HEK293T (cell line): ENCODE measurements around the gene NDFIP1.

Experiments
- ARNT ChIP-seq: fragments of 450-650 bp; IDR thresholded peaks from 2 replicates; pipeline ENCODE4 v1.6.1; 2017; ENCODE audit warnings: mild to moderate bottlenecking
- ELF4 ChIP-seq: fragments of 450-650 bp; IDR thresholded peaks from 2 replicates; pipeline ENCODE4 v1.6.1; 2017; ENCODE audit warnings: antibody characterized with exemption
- FOXA1 ChIP-seq: fragments of 450-650 bp; IDR thresholded peaks from 2 replicates; pipeline ENCODE4 v1.6.1; 2016; ENCODE audit warnings: mild to moderate bottlenecking
- FOXK2 ChIP-seq: fragments of 450-650 bp; IDR thresholded peaks from 2 replicates; pipeline ENCODE4 v1.6.1; 2016; ENCODE audit warnings: mild to moderate bottlenecking
- FOXM1 ChIP-seq: fragments of 450-650 bp; IDR thresholded peaks from 2 replicates; pipeline ENCODE4 v1.6.1; 2017; ENCODE audit warnings: mild to moderate bottlenecking, borderline replicate concordance
- L3MBTL2 ChIP-seq: fragments of 450-650 bp; conservative IDR thresholded peaks from 2 replicates; pipeline ENCODE4 v1.6.1; 2016; ENCODE audit warnings: mild to moderate bottlenecking
- SP1 ChIP-seq: fragments of 450-650 bp; IDR thresholded peaks from 2 replicates; pipeline ENCODE4 v1.6.1; 2017
- SUZ12 ChIP-seq: fragments of 450-650 bp; IDR thresholded peaks from 2 replicates; pipeline ENCODE4 v1.6.1; 2016; ENCODE audit warnings: mild to moderate bottlenecking
- TARDBP ChIP-seq: fragments of 450-650 bp; IDR thresholded peaks from 2 replicates; pipeline ENCODE4 v1.6.1; 2016
- ZNF384 ChIP-seq: fragments of 450-650 bp; IDR thresholded peaks from 2 replicates; pipeline ENCODE4 v1.6.1; 2016
- TF ChIP-seq, protein P1 (sequence below): fragments of 450-650 bp; IDR thresholded peaks from 2 replicates; pipeline ENCODE4 v1.6.1; 2016

DNA sequence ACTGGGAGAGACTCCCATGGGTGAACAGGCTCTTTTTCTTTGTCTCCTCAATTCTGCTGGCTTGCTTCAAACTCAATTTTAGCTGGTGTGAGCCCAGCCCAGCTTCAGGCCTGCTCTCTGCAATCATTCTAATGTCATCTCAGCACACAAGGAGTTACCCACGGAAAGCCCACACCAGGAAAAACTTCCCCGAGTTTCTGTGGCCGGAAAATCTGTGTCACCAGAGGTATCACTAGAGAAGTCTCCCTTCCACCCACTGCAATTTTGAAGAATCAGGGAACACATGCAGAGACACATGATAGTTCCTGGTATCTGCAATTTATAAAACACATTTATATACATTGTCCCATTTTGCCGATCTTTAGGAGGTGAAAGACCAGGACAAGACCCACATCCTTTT lies 13.5 kb upstream of the NDFIP1 start:
- no peak for TF ChIP-seq ZNF384
- TF ChIP-seq FOXM1 = no peak
- no peak for TF ChIP-seq FOXA1
- TF ChIP-seq TARDBP = no peak
- TF ChIP-seq, protein P1, sequence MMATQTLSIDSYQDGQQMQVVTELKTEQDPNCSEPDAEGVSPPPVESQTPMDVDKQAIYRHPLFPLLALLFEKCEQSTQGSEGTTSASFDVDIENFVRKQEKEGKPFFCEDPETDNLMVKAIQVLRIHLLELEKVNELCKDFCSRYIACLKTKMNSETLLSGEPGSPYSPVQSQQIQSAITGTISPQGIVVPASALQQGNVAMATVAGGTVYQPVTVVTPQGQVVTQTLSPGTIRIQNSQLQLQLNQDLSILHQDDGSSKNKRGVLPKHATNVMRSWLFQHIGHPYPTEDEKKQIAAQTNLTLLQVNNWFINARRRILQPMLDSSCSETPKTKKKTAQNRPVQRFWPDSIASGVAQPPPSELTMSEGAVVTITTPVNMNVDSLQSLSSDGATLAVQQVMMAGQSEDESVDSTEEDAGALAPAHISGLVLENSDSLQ = no peak
- no peak for TF ChIP-seq SP1
- TF ChIP-seq ELF4 = no peak
- TF ChIP-seq FOXK2 = no peak
- TF ChIP-seq SUZ12 = no peak
- TF ChIP-seq L3MBTL2 = no peak
- no peak for TF ChIP-seq ARNT
